Tibial nerve (tissue), 4 donors: ENCODE results near the gene OR1F1. TPM values are rescaled to one million over a fixed set of nuclear protein-coding genes. Genes with fewer than 3 reads are reported as not detected.
A peak's percentile ranks its signal among the peaks of the same experiment; 100 is the strongest.

Experiments
- DNase-seq, 2 donors: peaks; one replicate each; pipeline ENCODE4 v3.0.0-alpha.2; 2019; ENCODE audit warnings: low spot score in 2 of 2
- H3K27ac ChIP-seq, 4 donors: fragments of 200-600 bp; sonication (generic) in 3 of 4; one replicate each; pipeline ENCODE4 v1.5.1; 2017 to 2019; ENCODE audit warnings: mild to moderate bottlenecking in 1 of 4
- H3K27me3 ChIP-seq, 2 donors: fragments of 200-600 bp; sonication (generic) in 1 of 2; one replicate each; pipeline versions ENCODE4 v1.5.1 to v1.6.0; 2017 to 2019
- H3K36me3 ChIP-seq, 3 donors: fragments of 200-600 bp; sonication (generic); one replicate each; pipeline ENCODE4 v1.5.1; 2018 to 2019
- H3K4me1 ChIP-seq, 4 donors: fragments of 200-600 bp; sonication (generic) in 3 of 4; one replicate each; pipeline ENCODE4 v1.5.1; 2017 to 2019
- H3K4me3 ChIP-seq, 4 donors: fragments of 200-600 bp; sonication (generic) in 3 of 4; one replicate each; pipeline ENCODE4 v1.5.1; 2017 to 2019; ENCODE audit warnings: mild to moderate bottlenecking in 1 of 4, moderate library complexity in 1 of 4
- H3K9me3 ChIP-seq, 4 donors: fragments of 200-600 bp; sonication (generic) in 3 of 4; one replicate each; pipeline ENCODE4 v1.5.1; 2017 to 2019
- EP300 ChIP-seq, 2 donors: sonication (generic); formaldehyde crosslinking; IDR thresholded peaks; one replicate each; pipeline ENCODE4 v1.6.1; 2017; ENCODE audit warnings: antibody characterized with exemption in 2 of 2, mild to moderate bottlenecking in 1 of 2
- POLR2A ChIP-seq, 2 donors: fragments of 450-650 bp; IDR thresholded peaks; one replicate each; pipeline ENCODE4 v1.6.1; 2017; ENCODE audit warnings: antibody characterized with exemption in 2 of 2, mild to moderate bottlenecking in 2 of 2, moderate library complexity in 2 of 2
- WGBS, 2 donors: methylation state at CpG; one replicate each; pipeline ENCODE4 v1.1.5; 2018; 5-methylcytosine and 5-hydroxymethylcytosine counted together
- total RNA-seq, 4 donors: library from RNA; depleted of rRNA; stranded (reverse); fragments of >200 nt; gene quantifications; one replicate each; pipeline ENCODE4 v1.1.0, GENCODE V29; 2016
- TF ChIP-seq, protein P1 (sequence below), 5 experiments: fragments of 200-600 bp in 3 of 5; fragments of 450-650 bp in 2 of 5; sonication (generic) in 3 of 5; IDR thresholded peaks; one replicate each; pipeline ENCODE4 v1.5.1; 2016 to 2019; ENCODE audit warnings: antibody characterized with exemption in 5 of 5, mild to moderate bottlenecking in 3 of 5, moderate library complexity in 2 of 5

The OR1F1 gene
- total RNA-seq, 4 donors from 2014 or later = not detected

GRCh38 chr16:3144321-3144983 lies 43.6 kb upstream of the OR1F1 start:
- H3K4me1 ChIP-seq = peaks cover 0 to 4% (median under 1%) of the 10 kb centered on the region in 4 donors
- H3K9me3 ChIP-seq = no peaks in the 10 kb centered on the region
- peaks cover 0 to 39% (median 0%) of the 10 kb centered on the region in 3 donors for H3K36me3 ChIP-seq
- peak overlapping the region in 1 of 4 donors; percentile 56 for H3K27ac ChIP-seq
- WGBS, 2 donors = 69 to 81% methylated on average over 10 to 14 of the region's 18 CpGs
- no peak for DNase-seq
- H3K4me3 ChIP-seq = peak overlapping the region in 1 of 4 donors; percentile 3
- TF ChIP-seq, protein P1, sequence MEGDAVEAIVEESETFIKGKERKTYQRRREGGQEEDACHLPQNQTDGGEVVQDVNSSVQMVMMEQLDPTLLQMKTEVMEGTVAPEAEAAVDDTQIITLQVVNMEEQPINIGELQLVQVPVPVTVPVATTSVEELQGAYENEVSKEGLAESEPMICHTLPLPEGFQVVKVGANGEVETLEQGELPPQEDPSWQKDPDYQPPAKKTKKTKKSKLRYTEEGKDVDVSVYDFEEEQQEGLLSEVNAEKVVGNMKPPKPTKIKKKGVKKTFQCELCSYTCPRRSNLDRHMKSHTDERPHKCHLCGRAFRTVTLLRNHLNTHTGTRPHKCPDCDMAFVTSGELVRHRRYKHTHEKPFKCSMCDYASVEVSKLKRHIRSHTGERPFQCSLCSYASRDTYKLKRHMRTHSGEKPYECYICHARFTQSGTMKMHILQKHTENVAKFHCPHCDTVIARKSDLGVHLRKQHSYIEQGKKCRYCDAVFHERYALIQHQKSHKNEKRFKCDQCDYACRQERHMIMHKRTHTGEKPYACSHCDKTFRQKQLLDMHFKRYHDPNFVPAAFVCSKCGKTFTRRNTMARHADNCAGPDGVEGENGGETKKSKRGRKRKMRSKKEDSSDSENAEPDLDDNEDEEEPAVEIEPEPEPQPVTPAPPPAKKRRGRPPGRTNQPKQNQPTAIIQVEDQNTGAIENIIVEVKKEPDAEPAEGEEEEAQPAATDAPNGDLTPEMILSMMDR (IDR thresholded peaks at IDR 0.05) = no peak
- TF ChIP-seq EP300 (IDR thresholded peaks at IDR 0.05) (no peak), POLR2A (IDR thresholded peaks at IDR 0.05) (no peak)
- no peaks in the 10 kb centered on the region for H3K27me3 ChIP-seq

DNA sequence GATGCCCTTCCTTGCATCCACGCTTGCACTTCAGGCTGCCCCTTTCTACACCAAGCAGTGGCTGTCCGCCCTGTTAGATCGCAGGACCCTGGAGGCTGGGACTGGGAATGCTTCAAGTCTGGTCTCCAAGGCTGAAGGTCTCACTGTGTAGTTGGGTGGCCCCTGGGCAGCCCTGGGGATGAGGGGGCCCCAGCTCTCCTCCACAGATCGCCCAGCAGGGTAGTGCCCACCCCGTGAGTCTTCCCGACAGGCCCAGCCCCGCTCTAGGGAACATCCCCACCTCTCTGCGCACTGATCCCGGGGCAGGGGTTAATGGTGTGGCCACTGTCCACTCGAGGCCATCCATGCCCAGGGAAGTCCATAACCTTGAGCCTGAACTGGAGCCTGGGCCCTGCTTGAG lies 42.9 kb upstream of the OR1F1 start:
- Histone ChIP-seq H3K9me3 (no peaks in the 10 kb centered on the region), H3K4me3 (no peak overlapping the region), H3K4me1 (peaks cover 0 to 11% (median 4%) of the 10 kb centered on the region in 4 donors), H3K27ac (no peak overlapping the region), H3K36me3 (peaks cover 0 to 32% (median 0%) of the 10 kb centered on the region in 3 donors), H3K27me3 (no peaks in the 10 kb centered on the region)
- TF ChIP-seq, protein P1 (IDR thresholded peaks at IDR 0.05) = no peak
- no peak for DNase-seq
- 88 to 98% methylated on average over 3 to 5 of the region's 10 CpGs for WGBS, 2 donors

DNA sequence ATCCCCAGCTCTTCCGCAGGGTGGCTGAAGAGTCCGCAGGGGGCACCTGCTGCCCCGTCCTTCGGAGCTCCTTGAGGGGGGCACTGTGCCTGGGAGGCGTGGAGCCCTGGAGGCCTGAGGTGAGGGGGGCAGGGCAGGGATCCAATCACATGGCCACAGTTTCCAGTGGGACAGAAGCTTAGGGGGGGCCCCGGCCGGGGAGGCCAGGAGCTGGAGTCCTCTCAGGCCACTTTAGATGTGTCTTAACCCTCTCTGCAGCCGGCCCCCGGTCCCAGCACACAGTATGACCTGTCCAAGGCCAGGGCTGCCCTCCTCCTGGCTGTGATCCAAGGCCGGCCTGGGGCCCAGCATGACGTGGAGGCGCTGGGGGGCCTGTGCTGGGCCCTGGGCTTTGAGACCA lies 42.3 kb upstream of the OR1F1 start:
- no peak for DNase-seq
- TF ChIP-seq EP300 (IDR thresholded peaks at IDR 0.05) = no peak
- TF ChIP-seq, protein P1 (IDR thresholded peaks at IDR 0.05) = no peak
- no peak for TF ChIP-seq POLR2A (IDR thresholded peaks at IDR 0.05)
- no peaks in the 10 kb centered on the region for H3K9me3 ChIP-seq
- H3K36me3 ChIP-seq = peaks cover 0 to 27% (median 0%) of the 10 kb centered on the region in 3 donors
- no peak overlapping the region for H3K4me3 ChIP-seq
- H3K27me3 ChIP-seq = no peaks in the 10 kb centered on the region
- H3K27ac ChIP-seq = no peak overlapping the region
- peaks cover 0 to 12% (median 4%) of the 10 kb centered on the region in 4 donors for H3K4me1 ChIP-seq
- 71% methylated on average over 5 to 12 of the region's 12 CpGs for WGBS, 2 donors

GRCh38 chr16:3147046-3147756 lies 40.8 kb upstream of the OR1F1 start:
- H3K4me1 ChIP-seq = peaks cover 0 to 28% (median 9%) of the 10 kb centered on the region in 4 donors
- no peak overlapping the region for H3K4me3 ChIP-seq
- no peak for TF ChIP-seq POLR2A (IDR thresholded peaks at IDR 0.05)
- TF ChIP-seq, protein P1 (IDR thresholded peaks at IDR 0.05) = no peak
- no peak for TF ChIP-seq EP300 (IDR thresholded peaks at IDR 0.05)
- H3K9me3 ChIP-seq = no peaks in the 10 kb centered on the region
- DNase-seq = no peak
- H3K27me3 ChIP-seq = no peaks in the 10 kb centered on the region
- H3K27ac ChIP-seq = no peak overlapping the region
- peaks cover 0 to 11% (median 0%) of the 10 kb centered on the region in 3 donors for H3K36me3 ChIP-seq
- WGBS, 2 donors = 91 to 92% methylated on average over 7 to 12 of the region's 16 CpGs

- H3K27me3 ChIP-seq = no peaks in the 10 kb centered on the region
- DNase-seq = no peak
- H3K4me1 ChIP-seq = peaks cover 0 to 32% (median 9%) of the 10 kb centered on the region in 4 donors
- H3K4me3 ChIP-seq = no peak overlapping the region
- TF ChIP-seq, protein P1 (IDR thresholded peaks at IDR 0.05) = no peak
- TF ChIP-seq EP300 (IDR thresholded peaks at IDR 0.05) (no peak), POLR2A (IDR thresholded peaks at IDR 0.05) (no peak)
- H3K36me3 ChIP-seq = peaks cover 0 to 6% (median 0%) of the 10 kb centered on the region in 3 donors
- no peak overlapping the region for H3K27ac ChIP-seq
- no peaks in the 10 kb centered on the region for H3K9me3 ChIP-seq
- WGBS, 2 donors = 79 to 100% methylated on average over 2 to 5 of the region's 5 CpGs
Measured at GRCh38 chr16:3147757-3148104, 40.3 kb upstream of the OR1F1 start.
